ENCODE results near the gene PCNT. TPM values are rescaled to one million over a fixed set of nuclear protein-coding genes. Genes with fewer than 3 reads are reported as not detected.

Gene PCNT
- total RNA-seq, 1 experiment from 2014 or later = 39.6 TPM

DNA sequence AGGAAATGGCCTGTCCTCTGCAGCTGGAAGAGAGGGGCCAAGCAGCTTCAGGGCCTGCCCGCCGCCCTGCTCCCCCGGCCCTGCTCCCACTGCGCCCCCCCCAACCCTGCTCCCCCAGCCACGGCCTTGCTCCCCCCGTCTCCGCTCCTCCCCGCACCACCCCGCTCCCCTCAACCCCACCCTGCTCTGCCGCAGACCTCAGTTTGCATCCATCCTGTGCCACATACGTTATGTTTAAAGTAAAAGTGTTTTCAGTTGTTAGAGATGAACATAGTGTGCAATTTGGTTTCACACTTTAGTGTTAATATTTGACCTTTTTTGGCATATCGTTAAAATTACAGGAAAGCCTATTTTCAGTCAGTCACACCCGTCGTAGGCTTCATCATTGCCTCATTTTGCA, 100.7 kb downstream of the PCNT start:
- Mint-ChIP-seq H3K9me3 (no peaks in the 10 kb centered on the region), H3K27ac (peak overlapping the region in 2 of 3 experiments; percentile 89 to 97; a peak in 2 of 7 replicates), H3K27me3 (ENCODE audit: low read depth) (no peaks in the 10 kb centered on the region), H3K4me3 (no peak overlapping the region), H3K4me1 (peaks cover 7 to 11% of the 10 kb centered on the region in 2 experiments; a peak in 3 of 4 replicates), H3K36me3 (ENCODE audit: insufficient read depth in 1 of 3, low read depth in 3 of 3) (peaks cover 7 to 40% (median 35%) of the 10 kb centered on the region in 3 experiments; a peak in 6 of 7 replicates)
- H3K4me1 ChIP-seq (ENCODE audit: insufficient read depth, low read length) = no peaks in the 10 kb centered on the region
- no peaks in the 10 kb centered on the region for H3K23me2 ChIP-seq (ENCODE audit: insufficient read length, low read depth, low read length, poor library complexity, severe bottlenecking)
- H2BK12ac ChIP-seq (ENCODE audit: insufficient read length, low read depth, low read length) = no peak overlapping the region
- H4K20me1 ChIP-seq (ENCODE audit: control insufficient read depth, insufficient read depth, insufficient read length) = no peaks in the 10 kb centered on the region
- no peak overlapping the region for H2BK20ac ChIP-seq (ENCODE audit: low read depth, low read length, poor library complexity, severe bottlenecking)
- no peak overlapping the region for H3K56ac ChIP-seq (ENCODE audit: insufficient read length, low read depth, low read length)
- no peak overlapping the region for H3K23ac ChIP-seq (ENCODE audit: insufficient read length, low read depth, low read length)
- H2BK120ac ChIP-seq (ENCODE audit: low read depth, low read length, poor library complexity, severe bottlenecking) = no peak overlapping the region
- H2BK15ac ChIP-seq (ENCODE audit: low read depth, low read length) = no peak overlapping the region
- H3K4me2 ChIP-seq (ENCODE audit: insufficient read depth, insufficient read length, low read length) = no peak overlapping the region
- H3K27me3 ChIP-seq (ENCODE audit: insufficient read depth, low read length) = no peaks in the 10 kb centered on the region
- no peak overlapping the region for H2BK5ac ChIP-seq (ENCODE audit: insufficient read length, low read length)
- H3K14ac ChIP-seq (ENCODE audit: insufficient read depth, low read length) = no peak overlapping the region
- no peak overlapping the region for H3T11ph ChIP-seq (ENCODE audit: low read length)
- no peak overlapping the region for H3K27ac ChIP-seq (ENCODE audit: insufficient read length, low read depth, low read length)
- H2AFZ ChIP-seq (ENCODE audit: low read length) = no peak overlapping the region
- H2AK5ac ChIP-seq (ENCODE audit: insufficient read length, low read length) = no peak overlapping the region
- no peaks in the 10 kb centered on the region for H3K9me3 ChIP-seq (ENCODE audit: control insufficient read depth, low read depth, low read length)
- H3K18ac ChIP-seq (ENCODE audit: insufficient read length, low read depth, low read length) = no peak overlapping the region
- H4K5ac ChIP-seq (ENCODE audit: insufficient read length, low read depth, low read length) = no peak overlapping the region
- no CpG with 5 or more reads among the region's 14 CpGs for WGBS (ENCODE audit: extremely low coverage, insufficient read length, low lambda C conversion rate)
- H4K91ac ChIP-seq (ENCODE audit: insufficient read length, low read depth, low read length) = no peak overlapping the region
- DNase-seq = no peak
- no peaks in the 10 kb centered on the region for H3K79me1 ChIP-seq (ENCODE audit: insufficient read depth, low read depth, low read length, poor library complexity, severe bottlenecking)
- TF ChIP-seq, protein P1, sequence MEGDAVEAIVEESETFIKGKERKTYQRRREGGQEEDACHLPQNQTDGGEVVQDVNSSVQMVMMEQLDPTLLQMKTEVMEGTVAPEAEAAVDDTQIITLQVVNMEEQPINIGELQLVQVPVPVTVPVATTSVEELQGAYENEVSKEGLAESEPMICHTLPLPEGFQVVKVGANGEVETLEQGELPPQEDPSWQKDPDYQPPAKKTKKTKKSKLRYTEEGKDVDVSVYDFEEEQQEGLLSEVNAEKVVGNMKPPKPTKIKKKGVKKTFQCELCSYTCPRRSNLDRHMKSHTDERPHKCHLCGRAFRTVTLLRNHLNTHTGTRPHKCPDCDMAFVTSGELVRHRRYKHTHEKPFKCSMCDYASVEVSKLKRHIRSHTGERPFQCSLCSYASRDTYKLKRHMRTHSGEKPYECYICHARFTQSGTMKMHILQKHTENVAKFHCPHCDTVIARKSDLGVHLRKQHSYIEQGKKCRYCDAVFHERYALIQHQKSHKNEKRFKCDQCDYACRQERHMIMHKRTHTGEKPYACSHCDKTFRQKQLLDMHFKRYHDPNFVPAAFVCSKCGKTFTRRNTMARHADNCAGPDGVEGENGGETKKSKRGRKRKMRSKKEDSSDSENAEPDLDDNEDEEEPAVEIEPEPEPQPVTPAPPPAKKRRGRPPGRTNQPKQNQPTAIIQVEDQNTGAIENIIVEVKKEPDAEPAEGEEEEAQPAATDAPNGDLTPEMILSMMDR (conservative IDR thresholded peaks at IDR 0.05) = no peak
- no peak overlapping the region for H3K9ac ChIP-seq (ENCODE audit: extremely low read depth, insufficient read length, low read length)
- H4K8ac ChIP-seq (replicated peaks; ENCODE audit: insufficient read length, low read depth, low read length) = no peak overlapping the region
- H3K79me2 ChIP-seq (ENCODE audit: insufficient read depth, low read length) = no peaks in the 10 kb centered on the region
- no peak overlapping the region for H3K4ac ChIP-seq (ENCODE audit: low read depth, low read length)

Measured in H9 (cell line).